ENCODE results near the gene PRPF8.
A peak's percentile ranks its signal among the peaks of the same experiment; 100 is the strongest.
"Not testable (repeated sequence)": the region's sequence is repeated elsewhere in the genome, so short reads cannot be mapped to it uniquely, and the experiment has no call there.

The PRPF8 gene

DNA sequence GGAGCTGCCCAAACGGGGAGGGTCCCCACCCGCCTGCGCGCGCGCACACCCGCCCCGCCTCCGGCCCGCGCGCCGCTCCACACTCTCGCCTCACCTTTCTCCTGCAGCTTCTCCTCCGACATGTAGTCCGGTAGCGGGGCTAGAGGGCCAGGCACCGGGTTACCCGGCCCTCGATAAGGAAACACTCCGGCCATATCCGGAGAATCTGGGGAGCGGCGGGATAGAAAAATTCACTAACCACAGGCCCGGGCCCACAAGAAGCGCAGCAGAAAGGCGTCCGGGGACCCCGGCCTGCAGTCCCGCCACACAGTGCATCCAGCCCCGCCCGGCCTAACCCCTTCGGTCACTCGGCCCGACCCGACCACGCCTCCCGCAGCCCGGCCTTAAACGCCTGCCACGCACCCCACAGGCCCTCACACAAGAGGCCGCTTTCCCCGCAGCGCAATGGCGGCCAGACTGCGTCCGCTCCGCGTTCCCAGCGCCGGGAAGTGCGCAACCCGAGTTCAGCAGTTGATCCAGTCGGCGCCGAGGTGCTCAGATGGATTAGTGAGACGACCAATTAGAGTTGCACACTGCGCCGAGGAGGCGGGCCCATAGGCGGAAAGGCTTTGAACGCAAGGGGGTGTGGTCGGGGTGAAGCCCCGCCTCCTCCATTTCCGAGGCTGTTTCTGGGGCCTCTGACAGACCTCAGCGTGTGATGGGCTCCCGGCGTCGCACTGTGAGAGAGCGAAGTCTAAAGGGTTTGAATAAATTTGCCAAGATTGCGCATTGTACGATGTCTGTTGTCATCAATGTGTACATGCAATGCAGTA is at the start of gene PRPF8:
PRPF8 (minus strand) TSS at position 490 of the 812 bp plus-strand sequence; CDS start at position 194, 296 bp downstream.
- peak; percentile 94 to 98 (median 96) for DNase-seq

GRCh38 chr17:1733759-1734158 is 49.1 kb upstream of the PRPF8 start:
- DNase-seq = no peak

DNA sequence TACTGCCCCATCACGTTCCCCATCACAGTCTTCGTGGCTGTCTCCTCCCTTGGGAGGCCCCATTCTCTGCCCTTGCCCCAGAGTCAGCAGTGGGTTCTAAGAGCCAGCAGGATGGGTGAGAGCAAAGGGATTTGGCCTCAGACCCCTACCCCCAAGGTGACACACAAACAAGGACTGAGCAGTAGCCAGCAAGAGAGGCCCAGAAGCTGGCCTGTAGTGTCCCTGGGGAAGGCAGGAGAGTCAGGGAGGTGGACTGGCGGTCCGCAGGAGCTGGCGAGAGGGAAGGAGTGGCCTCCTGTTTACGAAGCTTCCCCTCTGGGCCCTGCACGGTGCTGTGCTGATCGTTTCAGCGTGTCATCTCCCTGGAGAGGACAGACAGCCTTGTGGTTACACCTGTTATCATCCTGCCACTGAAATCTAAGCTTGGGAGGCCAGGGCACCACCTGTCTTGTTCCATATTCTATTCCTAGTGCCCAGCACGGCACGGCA is 48.2 kb upstream of the PRPF8 start:
- no peak for DNase-seq

GRCh38 chr17:1732241-1732832 is 47.7 kb upstream of the PRPF8 start:
- no peak for DNase-seq

DNA sequence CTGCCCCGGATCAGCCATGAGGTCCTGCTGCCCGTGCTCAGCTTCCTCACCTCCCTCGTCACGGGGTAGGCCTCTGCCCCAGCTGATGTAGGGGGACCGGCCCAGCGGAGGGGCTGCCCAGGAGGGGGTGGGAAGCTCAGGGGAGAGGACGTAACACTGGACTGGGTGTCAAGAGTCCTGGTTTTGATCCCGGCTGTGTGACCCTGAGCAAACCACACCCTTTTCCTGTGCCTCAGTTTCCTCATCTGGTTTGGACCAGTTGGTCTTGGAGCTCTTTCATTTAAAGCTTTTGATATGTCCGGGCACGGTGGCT is 46.5 kb upstream of the PRPF8 start:
- no peak for DNase-seq

GRCh38 chr17:1730326-1731193 is 45.9 kb upstream of the PRPF8 start:
- no peak for DNase-seq

GRCh38 chr17:1729966-1730325 is 45.3 kb upstream of the PRPF8 start:
- DNase-seq = no peak

DNA sequence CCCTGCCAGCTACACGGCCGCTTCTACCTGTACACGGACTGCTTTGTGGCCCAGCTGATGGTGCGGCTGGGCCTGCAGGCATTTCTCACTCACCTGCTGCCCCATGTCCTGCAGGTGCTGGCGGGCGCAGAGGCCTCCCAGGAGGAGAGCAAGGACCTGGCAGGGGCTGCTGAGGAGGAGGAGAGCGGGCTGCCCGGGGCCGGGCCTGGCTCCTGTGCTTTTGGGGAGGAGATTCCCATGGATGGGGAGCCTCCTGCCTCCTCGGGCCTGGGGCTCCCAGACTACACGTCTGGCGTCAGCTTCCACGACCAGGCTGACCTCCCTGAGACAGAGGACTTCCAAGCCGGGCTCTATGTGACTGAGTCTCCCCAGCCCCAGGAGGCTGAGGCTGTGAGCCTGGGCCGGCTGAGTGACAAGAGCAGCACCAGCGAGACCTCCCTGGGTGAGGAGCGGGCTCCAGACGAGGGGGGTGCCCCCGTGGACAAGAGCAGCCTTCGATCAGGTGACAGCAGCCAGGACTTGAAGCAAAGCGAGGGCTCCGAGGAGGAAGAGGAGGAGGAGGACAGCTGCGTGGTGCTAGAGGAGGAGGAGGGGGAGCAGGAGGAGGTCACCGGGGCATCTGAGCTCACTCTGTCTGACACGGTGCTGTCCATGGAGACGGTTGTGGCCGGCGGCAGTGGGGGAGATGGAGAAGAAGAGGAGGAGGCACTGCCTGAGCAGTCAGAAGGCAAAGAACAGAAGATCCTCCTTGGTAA is 43.4 kb upstream of the PRPF8 start:
- no peak for DNase-seq

DNA sequence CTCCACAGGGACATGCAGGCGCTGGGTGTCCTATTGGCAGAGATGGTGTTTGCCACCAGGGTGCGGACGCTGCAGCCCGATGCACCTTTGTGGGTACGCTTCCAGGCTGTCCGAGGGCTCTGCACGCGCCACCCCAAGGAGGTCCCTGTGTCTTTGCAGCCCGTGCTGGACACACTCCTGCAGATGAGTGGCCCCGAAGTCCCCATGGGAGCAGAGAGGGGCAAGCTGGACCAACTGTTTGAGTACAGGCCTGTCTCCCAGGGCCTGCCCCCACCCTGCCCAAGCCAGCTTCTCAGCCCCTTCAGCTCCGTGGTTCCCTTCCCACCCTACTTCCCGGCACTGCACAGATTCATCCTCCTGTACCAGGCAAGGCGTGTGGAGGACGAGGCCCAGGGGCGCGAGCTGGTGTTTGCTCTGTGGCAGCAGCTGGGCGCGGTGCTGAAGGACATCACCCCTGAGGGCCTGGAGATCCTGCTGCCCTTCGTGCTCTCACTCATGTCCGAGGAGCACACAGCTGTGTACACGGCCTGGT is 42.7 kb upstream of the PRPF8 start:
- DNase-seq = no peak

- DNase-seq = no peak
Measured at GRCh38 chr17:1726626-1727257, 42.1 kb upstream of the PRPF8 start.

DNA sequence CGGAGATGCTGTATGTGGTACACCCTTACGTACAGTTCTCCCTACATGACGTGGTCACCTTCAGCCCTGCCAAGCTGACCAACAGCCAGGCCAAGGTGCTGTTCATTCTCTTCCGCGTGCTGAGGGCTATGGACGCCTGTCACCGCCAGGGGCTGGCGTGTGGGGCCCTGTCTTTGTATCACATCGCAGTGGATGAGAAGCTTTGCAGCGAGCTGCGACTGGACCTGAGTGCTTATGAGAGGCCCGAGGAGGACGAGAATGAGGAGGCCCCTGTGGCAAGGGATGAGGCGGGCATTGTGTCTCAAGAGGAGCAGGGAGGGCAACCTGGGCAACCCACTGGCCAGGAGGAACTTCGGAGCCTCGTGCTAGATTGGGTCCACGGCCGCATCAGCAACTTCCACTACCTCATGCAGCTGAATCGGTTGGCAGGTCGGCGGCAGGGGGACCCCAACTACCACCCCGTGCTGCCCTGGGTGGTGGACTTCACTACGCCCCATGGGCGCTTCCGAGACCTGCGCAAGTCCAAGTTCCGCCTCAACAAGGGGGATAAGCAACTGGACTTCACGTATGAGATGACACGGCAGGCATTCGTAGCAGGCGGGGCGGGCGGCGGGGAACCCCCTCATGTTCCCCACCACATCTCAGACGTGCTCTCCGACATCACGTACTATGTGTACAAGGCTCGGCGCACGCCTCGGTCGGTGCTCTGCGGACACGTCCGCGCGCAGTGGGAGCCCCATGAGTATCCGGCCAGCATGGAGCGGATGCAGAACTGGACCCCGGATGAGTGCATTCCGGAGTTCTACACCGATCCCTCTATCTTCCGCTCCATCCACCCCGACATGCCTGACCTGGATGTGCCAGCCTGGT is 41.2 kb upstream of the PRPF8 start:
- DNase-seq = no peak

- DNase-seq = no peak
Measured at GRCh38 chr17:1724869-1725641, 40.4 kb upstream of the PRPF8 start.

DNA sequence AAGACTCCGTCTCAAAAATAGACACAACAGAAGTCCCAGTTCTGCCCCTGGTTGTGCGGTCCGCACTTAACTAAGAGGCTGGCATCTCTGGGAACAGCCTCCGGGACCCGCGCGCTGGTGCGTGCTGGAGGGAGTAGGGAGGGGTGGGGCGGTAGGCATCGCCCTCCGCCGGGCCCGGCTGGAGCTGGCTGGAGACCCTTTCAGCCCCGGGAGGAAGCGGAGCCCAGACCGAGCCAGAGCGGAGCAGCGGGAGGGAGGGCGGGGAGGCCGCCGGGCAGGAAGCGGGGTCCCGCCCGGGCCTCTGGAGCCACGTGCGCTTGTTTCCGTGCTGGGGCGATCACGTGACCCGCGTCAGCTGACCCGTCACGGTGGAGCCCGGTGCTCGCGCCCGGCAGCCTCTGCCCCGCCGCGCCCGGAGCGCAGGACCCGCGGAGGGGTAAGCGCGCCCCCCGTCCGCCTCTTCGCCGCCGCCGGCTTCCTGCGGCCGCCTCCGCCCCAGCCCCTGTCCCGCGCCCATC is 39.7 kb upstream of the PRPF8 start, which contains the start of gene WDR81:
WDR81 (plus strand) TSS at position 354 of the 518 bp plus-strand sequence. CDS start 256 bp downstream, outside the sequence.
- DNase-seq = peak; percentile 58 to 80 (median 68)

GRCh38 chr17:1722022-1722421 is 37.4 kb upstream of the PRPF8 start:
- not testable (repeated sequence) for DNase-seq

GRCh38 chr17:1720856-1721386 is 36.3 kb upstream of the PRPF8 start:
- DNase-seq = peak in 3 of 4 experiments; percentile 33 to 60 (median 44)

DNA sequence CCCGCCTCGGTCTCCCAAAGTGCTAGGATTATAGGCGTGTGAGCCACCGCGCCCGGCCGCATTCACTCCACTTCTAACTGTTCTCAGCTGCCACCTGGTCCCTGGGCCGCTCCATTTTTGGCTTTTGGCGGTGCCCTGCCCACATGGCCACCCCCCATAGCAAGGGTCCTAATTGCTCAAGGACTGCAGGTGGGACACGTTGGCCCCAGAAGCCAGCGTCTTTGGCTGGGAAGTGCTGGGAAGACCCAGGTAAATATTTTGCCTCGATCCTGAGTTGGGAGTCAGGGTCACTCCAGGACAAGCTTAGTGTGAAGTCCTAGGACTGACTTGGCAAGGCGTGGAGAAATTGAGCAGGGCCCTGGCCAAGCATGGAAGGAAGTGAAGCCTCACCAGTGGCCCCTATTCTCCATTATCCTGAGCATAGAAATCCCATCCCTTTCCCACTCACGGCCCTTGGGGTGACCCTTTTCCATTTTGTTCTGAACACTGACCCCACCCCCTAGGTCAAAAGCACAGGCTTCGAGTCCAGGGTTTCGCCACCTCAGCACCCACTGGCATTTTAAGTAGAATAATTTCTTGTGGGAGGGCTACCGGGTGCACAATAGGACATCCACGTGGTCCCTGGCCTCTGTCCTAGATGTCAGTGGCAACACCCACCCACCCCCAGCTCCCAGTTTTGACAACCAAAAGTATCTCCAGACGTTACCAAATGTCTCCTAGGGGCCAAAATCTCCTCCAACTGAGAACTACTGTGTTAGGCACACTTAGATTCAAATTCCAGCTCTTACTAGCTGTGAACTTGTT is 33.9 kb upstream of the PRPF8 start:
- no peak for DNase-seq

DNA sequence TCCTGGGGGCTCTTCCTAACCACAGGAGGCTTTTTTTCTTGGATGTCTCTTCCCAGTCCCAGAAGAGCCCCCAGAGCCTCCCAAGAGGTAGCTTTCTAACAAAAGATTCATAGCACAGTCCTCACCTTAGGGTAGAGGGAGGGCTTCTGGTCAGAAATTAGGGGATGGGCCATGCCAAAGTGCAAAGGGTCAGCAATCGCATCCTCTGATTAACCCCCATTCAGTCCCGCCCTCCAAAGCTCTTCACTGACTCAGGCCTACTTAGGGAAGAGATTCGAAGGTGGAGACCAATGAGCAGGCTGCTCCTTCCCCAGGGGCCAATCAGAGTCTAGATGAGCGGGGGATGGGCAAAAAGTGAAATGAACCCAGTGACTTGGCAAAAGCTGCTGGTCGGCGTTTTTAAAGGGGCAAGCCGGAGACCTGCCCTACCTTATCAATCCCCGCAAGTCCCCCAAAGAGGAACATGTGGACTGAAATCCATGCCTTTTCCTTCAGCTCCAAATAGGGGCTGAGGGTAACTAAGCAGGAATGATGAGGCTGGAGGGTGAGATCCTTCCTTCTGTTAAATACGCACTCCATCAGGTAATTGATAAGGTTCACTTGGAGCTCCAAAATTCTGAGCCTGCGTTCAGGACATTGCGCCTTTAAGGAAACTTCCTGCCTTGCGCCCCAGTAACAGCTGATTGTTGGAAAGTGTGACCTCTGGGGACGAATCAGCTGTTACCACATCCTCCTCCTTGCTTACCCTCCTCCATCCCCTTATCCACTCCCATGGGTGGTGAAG is 32.4 kb upstream of the PRPF8 start:
- peak; percentile 32 to 53 (median 44) for DNase-seq

Measured in activated naive CD4-positive, alpha-beta T cell (primary cell).